ENCODE data around the gene OTULIN. TPM values are rescaled to one million over a fixed set of nuclear protein-coding genes. Genes with fewer than 3 reads are reported as not detected.

The OTULIN gene
- total RNA-seq, 4 donors from 2014 or later, result 23.9 to 38.6 (median 34.5) TPM

- intact Hi-C loops (cut with DNase I), result no loop called here
- TF ChIP-seq CTCF (IDR thresholded peaks at IDR 0.05) (no peak), POLR2A (IDR thresholded peaks at IDR 0.05) (no peak)
- DNase-seq, result no peak
- Histone ChIP-seq H3K36me3 (peaks cover 5 to 100% (median 13%) of the 10 kb centered on the region in 3 donors), H3K4me1 (peaks cover 0 to 16% (median 0%) of the 10 kb centered on the region in 3 donors), H3K9me3 (no peaks in the 10 kb centered on the region), H3K27me3 (no peaks in the 10 kb centered on the region), H3K27ac (no peak overlapping the region), H3K4me3 (no peak overlapping the region)
- 84 to 87% methylated on average over 19 to 28 of the region's 28 CpGs for WGBS, 2 donors
Measured at GRCh38 chr5:14710313-14710994, 45.9 kb downstream of the OTULIN start.

- WGBS, 2 donors, result 88 to 93% methylated on average over 11 of the region's 11 CpGs
- DNase-seq, result no peak
- H3K36me3 ChIP-seq, result peaks cover 5 to 100% (median 13%) of the 10 kb centered on the region in 3 donors
- intact Hi-C loops (cut with DNase I), result no loop called here
- TF ChIP-seq CTCF (IDR thresholded peaks at IDR 0.05), result no peak
- TF ChIP-seq POLR2A (IDR thresholded peaks at IDR 0.05), result no peak
- H3K27ac ChIP-seq, result no peak overlapping the region
- no peaks in the 10 kb centered on the region for H3K27me3 ChIP-seq
- H3K9me3 ChIP-seq, result no peaks in the 10 kb centered on the region
- H3K4me3 ChIP-seq, result no peak overlapping the region
- peaks cover 0 to 8% (median 0%) of the 10 kb centered on the region in 3 donors for H3K4me1 ChIP-seq
Measured at GRCh38 chr5:14712131-14712530, 47.6 kb downstream of the OTULIN start.

- H3K36me3 ChIP-seq, result peaks cover 5 to 98% (median 13%) of the 10 kb centered on the region in 3 donors
- no peaks in the 10 kb centered on the region for H3K9me3 ChIP-seq
- H3K27ac ChIP-seq, result no peak overlapping the region
- intact Hi-C loops (cut with DNase I), result no loop called here
- WGBS, 2 donors, result 94 to 100% methylated on average over 3 of the region's 17 CpGs
- no peaks in the 10 kb centered on the region for H3K27me3 ChIP-seq
- no peak for TF ChIP-seq POLR2A (IDR thresholded peaks at IDR 0.05)
- TF ChIP-seq CTCF (IDR thresholded peaks at IDR 0.05), result no peak
- H3K4me1 ChIP-seq, result peaks cover 0 to 4% (median 0%) of the 10 kb centered on the region in 3 donors
- H3K4me3 ChIP-seq, result no peak overlapping the region
- no peak for DNase-seq
Measured at GRCh38 chr5:14712666-14713065, 48.1 kb downstream of the OTULIN start.

- Histone ChIP-seq H3K4me3 (no peak overlapping the region), H3K9me3 (no peaks in the 10 kb centered on the region), H3K27me3 (no peaks in the 10 kb centered on the region), H3K27ac (no peak overlapping the region), H3K4me1 (no peaks in the 10 kb centered on the region), H3K36me3 (peaks cover 5 to 91% (median 13%) of the 10 kb centered on the region in 3 donors)
- TF ChIP-seq CTCF (IDR thresholded peaks at IDR 0.05) (no peak), POLR2A (IDR thresholded peaks at IDR 0.05) (no peak)
- WGBS, 2 donors, result 87 to 89% methylated on average over 8 to 15 of the region's 23 CpGs
- DNase-seq, result no peak
- intact Hi-C loops (cut with DNase I), result no loop called here
Measured at GRCh38 chr5:14713476-14714390, 49.2 kb downstream of the OTULIN start.

- intact Hi-C loops (cut with DNase I), result no loop called here
- 95% methylated on average over 6 of the region's 6 CpGs for WGBS, 2 donors
- Histone ChIP-seq H3K4me3 (no peak overlapping the region), H3K27ac (no peak overlapping the region), H3K27me3 (no peaks in the 10 kb centered on the region), H3K4me1 (no peaks in the 10 kb centered on the region), H3K36me3 (peaks cover 5 to 81% (median 13%) of the 10 kb centered on the region in 3 donors), H3K9me3 (no peaks in the 10 kb centered on the region)
- DNase-seq, result no peak
- TF ChIP-seq POLR2A (IDR thresholded peaks at IDR 0.05) (no peak), CTCF (IDR thresholded peaks at IDR 0.05) (no peak)
Measured at GRCh38 chr5:14714706-14715105, 50.2 kb downstream of the OTULIN start.

Measured in esophagus squamous epithelium (tissue), 5 donors.